GM19372 (cell line): ENCODE measurements around the gene ATP6V0E1.

Source experiments
- ATAC-seq: cut with Tn5 transposase; IDR thresholded peaks from one replicate; pipeline ENCODE4 v1.9.1; 2021; ENCODE audit warnings: mild to moderate bottlenecking, low read depth, moderate library complexity; ENCODE audit not compliant: unreplicated experiment

ATP6V0E1 gene

GRCh38 chr5:172956228-172956627 is 27.3 kb upstream of the ATP6V0E1 start:
- ATAC-seq: no peak

- ATAC-seq: no peak
Observed at GRCh38 chr5:172956936-172957335, 26.6 kb upstream of the ATP6V0E1 start.

GRCh38 chr5:172957458-172957857 is 26.1 kb upstream of the ATP6V0E1 start:
- no peak for ATAC-seq

GRCh38 chr5:172958331-172959046 is 25.1 kb upstream of the ATP6V0E1 start:
- ATAC-seq: peak; percentile 59

GRCh38 chr5:172959824-172960799 is 23.5 kb upstream of the ATP6V0E1 start:
- ATAC-seq: no peak

GRCh38 chr5:172969921-172970320 is 13.7 kb upstream of the ATP6V0E1 start:
- ATAC-seq: no peak

GRCh38 chr5:172971482-172971881 is 12.1 kb upstream of the ATP6V0E1 start:
- ATAC-seq: no peak

- no peak for ATAC-seq
Observed at GRCh38 chr5:172972552-172972951, 11.0 kb upstream of the ATP6V0E1 start.

- ATAC-seq: no peak
Observed at GRCh38 chr5:172973127-172973916, 10.2 kb upstream of the ATP6V0E1 start.

GRCh38 chr5:172973931-172974330 is 9.6 kb upstream of the ATP6V0E1 start:
- ATAC-seq: no peak

- ATAC-seq: no peak
Observed at GRCh38 chr5:172975289-172975688, 8.3 kb upstream of the ATP6V0E1 start.

GRCh38 chr5:172979778-172980177 is 3.8 kb upstream of the ATP6V0E1 start:
- no peak for ATAC-seq

- ATAC-seq: no peak
Observed at GRCh38 chr5:172981931-172982330, 1.6 kb upstream of the ATP6V0E1 start.

- ATAC-seq: peak; percentile 55
Observed at GRCh38 chr5:172984244-172984953, 828 bp downstream of the ATP6V0E1 start.

GRCh38 chr5:172985596-172985995 is 2.0 kb downstream of the ATP6V0E1 start:
- ATAC-seq: no peak

- ATAC-seq: no peak
Observed at GRCh38 chr5:172988276-172988675, 4.7 kb downstream of the ATP6V0E1 start.

- ATAC-seq: no peak
Observed at GRCh38 chr5:172990776-172991175, 7.2 kb downstream of the ATP6V0E1 start.

GRCh38 chr5:172994405-172994804 is 10.8 kb downstream of the ATP6V0E1 start:
- ATAC-seq: no peak

GRCh38 chr5:172999372-172999973 is 15.9 kb downstream of the ATP6V0E1 start:
- no peak for ATAC-seq

- no peak for ATAC-seq
Observed at GRCh38 chr5:172999974-173000373, 16.4 kb downstream of the ATP6V0E1 start.
